NCI-H187 treated with DMSO at 0.1 percent for 48 hours (cell line): ENCODE measurements around the gene CREBBP.
"Not testable (repeated sequence)": the region's sequence is repeated elsewhere in the genome, so short reads cannot be mapped to it uniquely, and the experiment has no call there.

Experiments
- DNase-seq: peaks from one replicate; lab custom pipeline; 2025; lab: John Stamatoyannopoulos, UW

CREBBP gene

GRCh38 chr16:3735541-3735940 lies 145.0 kb downstream of the CREBBP start:
- no peak for DNase-seq

DNA sequence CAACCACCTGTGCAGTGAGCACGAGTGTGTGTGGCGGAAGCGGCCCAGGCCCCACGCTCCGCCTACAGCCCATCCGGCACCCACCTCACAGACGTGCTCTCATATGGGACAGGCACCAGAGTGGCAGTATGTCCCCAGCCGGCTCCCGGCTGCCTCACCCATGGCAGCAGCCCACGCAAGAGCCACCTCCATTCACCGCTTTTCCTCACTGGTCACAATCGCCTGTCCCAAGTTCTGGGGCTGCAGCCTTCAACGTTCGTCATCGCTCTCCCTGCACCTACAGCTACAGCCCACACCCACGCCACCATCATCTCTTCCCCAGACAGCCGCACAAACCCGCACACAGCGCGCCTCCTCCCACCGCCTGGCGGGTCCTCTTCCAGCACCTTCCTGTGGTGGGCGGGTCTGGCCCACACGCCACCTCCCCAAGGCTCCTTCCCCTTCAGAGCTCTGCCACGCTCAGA lies 145.7 kb downstream of the CREBBP start:
- no peak for DNase-seq

DNA sequence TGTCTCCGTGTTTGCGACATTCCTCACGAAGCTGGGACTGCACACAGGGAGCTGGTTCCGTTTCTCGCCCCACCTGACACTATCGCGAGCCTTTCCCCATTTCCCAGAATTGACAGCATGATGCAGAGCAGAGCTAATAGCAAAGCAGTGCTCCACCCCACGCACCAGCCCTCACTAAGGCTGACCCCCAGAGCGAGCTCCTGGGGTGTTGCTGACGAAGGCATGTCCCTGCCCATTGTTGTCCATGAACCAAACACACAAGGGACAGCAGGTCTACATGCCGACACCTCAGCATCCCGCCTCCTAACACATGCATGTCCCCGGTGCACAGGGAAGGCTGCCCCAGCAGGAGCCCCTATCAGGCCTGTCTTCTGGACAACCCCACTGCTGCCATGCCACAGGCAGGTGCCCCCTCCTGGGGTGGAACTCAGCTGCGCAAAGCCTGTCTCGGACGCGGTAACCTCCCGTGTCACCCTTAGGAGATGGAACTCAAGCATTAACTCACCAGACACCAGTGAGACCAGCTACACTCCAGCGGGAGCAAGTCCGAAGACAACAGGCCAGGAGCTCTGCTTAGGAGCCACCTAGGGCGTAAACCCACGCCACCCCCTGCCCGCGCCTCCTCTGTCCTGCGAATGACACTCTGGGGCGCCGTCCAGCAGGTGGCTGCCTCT lies 146.3 kb downstream of the CREBBP start:
- no peak for DNase-seq

GRCh38 chr16:3732171-3732570 lies 148.3 kb downstream of the CREBBP start:
- DNase-seq: no peak

GRCh38 chr16:3731126-3731935 lies 149.2 kb downstream of the CREBBP start:
- no peak for DNase-seq

GRCh38 chr16:3730161-3731125 lies 150.1 kb downstream of the CREBBP start:
- no peak for DNase-seq

- no peak for DNase-seq
Measured at GRCh38 chr16:3729161-3730112, 151.1 kb downstream of the CREBBP start.

- no peak for DNase-seq
Measured at GRCh38 chr16:3728424-3729160, 151.9 kb downstream of the CREBBP start.

DNA sequence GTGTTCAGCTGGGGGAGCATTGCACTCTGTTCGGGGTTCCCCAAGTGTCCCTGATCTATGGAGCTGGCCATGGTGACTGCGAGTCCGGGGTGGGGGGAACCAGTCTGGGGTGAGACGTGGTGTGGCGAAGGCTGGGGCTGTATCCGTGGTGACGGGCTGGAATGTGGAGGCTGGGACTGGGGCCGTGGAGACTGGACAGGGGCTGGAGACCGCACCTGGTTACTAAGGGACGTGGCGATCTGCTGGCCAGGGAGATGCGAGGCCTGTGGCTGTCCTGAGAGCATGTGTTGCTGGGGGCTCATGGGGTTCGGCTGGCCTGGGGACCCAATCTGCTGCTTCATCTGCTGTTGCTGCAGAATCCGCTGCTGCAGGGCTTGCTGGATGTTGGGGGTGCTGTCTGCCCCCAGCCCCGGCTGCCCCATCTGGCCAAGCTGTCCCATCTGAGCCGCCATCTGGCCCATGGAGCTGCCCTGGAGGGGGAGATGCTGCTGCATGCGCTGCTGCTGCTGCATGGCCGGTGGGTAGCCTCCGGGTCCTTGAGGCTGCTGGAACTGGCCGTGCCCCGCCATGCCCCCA lies 152.6 kb downstream of the CREBBP start:
- DNase-seq: no peak

DNA sequence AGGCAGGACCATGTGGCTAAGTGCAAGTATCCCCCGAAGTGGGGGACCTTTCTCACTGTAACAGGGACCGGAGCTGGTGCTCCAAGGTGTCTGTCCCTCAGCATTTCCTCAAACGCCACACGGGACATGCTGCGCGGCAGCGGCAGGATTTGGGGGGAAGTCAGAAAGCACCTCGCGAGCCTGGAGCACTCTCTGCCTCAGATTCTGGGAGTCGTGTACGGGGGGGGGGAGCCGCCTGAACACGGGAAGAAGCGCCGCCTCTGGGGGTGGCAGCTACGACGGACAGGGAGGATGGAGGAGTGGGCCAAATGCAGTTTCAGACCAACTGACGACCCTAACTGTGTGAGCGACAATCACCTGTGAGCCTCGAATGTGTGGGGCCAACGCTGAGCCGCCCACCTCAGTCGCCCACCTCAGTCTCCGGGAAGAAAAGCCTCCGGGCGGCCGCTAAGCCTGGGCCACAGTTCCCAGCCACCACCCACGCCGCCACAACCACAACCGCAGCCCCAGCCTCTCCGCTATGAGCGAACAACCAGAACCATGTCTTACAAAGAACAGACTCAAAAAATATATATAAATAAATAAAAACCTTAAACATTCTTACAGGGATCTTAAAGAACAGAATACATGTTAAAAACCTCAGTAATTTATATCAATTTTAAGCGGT lies 154.4 kb downstream of the CREBBP start:
- no peak for DNase-seq

DNA sequence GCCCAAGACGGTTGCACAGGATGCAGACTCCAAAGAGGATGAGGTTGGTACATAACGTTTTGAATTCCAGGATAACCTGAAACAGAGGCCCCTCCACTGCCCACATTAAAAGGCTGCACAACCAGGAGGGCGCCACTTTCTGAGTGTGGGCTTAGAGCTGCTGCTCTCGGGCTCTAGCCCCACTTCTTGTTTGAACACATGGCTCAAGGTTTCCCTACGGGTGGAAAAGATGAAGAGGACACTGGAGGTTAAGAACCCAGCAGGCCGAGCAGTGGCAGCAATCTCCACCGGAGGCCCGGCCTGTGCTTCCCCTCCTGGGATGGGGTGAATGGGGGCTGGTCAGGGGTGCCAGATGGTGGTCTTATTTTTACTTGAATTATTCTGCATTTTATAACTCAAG lies 155.2 kb downstream of the CREBBP start:
- no peak for DNase-seq

- no peak for DNase-seq
Measured at GRCh38 chr16:3722508-3722907, 158.0 kb downstream of the CREBBP start.

DNA sequence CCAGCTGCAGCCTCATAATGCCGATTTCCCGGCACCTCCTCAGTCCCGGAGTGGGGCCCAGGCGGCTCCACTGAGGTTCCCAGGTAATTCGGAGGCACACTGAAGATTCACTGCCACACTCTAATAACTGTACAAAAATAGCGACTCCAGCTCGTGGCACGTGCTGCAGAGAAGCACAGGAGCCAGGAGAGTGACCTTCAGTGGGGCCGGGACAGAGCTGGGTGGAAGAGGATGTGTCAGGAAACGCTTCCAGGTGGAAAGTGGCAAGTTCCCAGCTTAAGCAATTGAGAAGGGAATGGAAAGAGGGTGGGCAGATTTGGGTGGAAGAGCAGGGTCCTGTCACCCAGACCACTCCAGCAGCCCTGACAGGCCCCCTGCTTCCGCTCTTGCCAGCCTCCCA lies 160.1 kb downstream of the CREBBP start:
- no peak for DNase-seq

DNA sequence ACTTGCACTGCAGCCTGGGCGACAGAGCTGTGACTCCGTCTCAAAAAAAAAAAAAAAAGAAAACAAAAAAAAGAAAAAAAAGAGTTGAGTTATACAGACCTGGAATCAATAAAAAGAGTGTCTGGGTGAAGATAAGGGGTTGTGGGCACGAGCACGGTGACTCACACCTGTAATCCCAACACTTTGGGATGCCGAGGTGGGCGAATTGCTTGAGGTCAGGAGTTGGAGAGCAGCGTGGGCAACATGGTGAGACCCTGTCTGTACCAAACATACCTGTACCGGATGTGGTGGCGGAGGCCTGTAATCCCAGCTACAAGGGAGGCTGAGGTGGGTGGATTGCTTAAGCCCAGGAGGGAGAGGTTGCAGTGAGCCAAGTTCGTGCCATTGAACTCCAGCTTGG lies 161.9 kb downstream of the CREBBP start:
- no peak for DNase-seq

- DNase-seq: no peak
Measured at GRCh38 chr16:3718019-3718391, 162.5 kb downstream of the CREBBP start.

GRCh38 chr16:3717235-3718018 lies 163.1 kb downstream of the CREBBP start, which contains the start of gene TRAP1:
TSS of gene TRAP1 (minus strand) at chr16:3717524. CDS start at chr16:3717508, 16 bp downstream.
- DNase-seq: no peak

DNA sequence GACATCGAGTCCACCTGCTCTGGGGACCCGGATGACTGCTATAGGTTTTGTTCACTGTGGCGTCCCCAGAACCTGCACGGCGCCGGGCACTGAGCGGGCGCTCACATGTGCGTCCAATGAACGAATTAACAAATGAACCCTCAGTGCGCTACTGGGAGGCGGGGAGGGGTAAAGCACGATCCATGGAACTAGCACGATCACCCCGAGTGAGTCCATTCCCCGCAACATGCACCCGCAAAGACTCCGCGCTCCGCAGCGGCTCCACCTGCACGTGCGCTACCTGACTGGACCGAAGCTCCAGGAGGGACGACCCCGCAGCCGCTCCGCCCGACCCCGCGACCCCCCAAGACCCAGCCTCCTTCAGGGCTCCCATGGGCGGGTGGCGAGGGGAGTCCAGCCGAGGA lies 163.7 kb downstream of the CREBBP start:
- DNase-seq: no peak

GRCh38 chr16:3715430-3715829 lies 165.1 kb downstream of the CREBBP start:
- DNase-seq: no peak

GRCh38 chr16:3714378-3714777 lies 166.1 kb downstream of the CREBBP start:
- DNase-seq: not testable (repeated sequence)
